Neural progenitor cell (in vitro differentiated cells): ENCODE data around the gene CANT1. TPM values are rescaled to one million over a fixed set of nuclear protein-coding genes. Genes with fewer than 3 reads are reported as not detected.
A peak's percentile ranks its signal among the peaks of the same experiment; 100 is the strongest.

Experiments used
- DNase-seq: peaks from one replicate; pipeline ENCODE4 v3.0.0-alpha.2; 2016; ENCODE audit warnings: low spot score
- H2AFZ ChIP-seq: fragments of 200-600 bp; sonication (generic); replicated peaks from 2 replicates; pipeline ENCODE4 v1.6.1; 2016; ENCODE audit warnings: antibody characterized with exemption
- H3F3A ChIP-seq: fragments of 200-600 bp; sonication (generic); 2 replicates; pipeline ENCODE4 v1.6.1; 2016; ENCODE audit warnings: antibody characterized with exemption, low read depth
- H3K27ac ChIP-seq: fragments of 200-600 bp; sonication (generic); 2 replicates; pipeline ENCODE4 v1.5.1; 2016; ENCODE audit warnings: mild to moderate bottlenecking
- H3K27me3 ChIP-seq: fragments of 200-600 bp; sonication (generic); 2 replicates; pipeline ENCODE4 v1.6.1; 2016; ENCODE audit warnings: mild to moderate bottlenecking, moderate library complexity
- H3K36me3 ChIP-seq: fragments of 200-600 bp; sonication (generic); 2 replicates; pipeline ENCODE4 v1.5.1; 2016
- H3K4me1 ChIP-seq: fragments of 200-600 bp; sonication (generic); 2 replicates; pipeline ENCODE4 v1.6.1; 2016; ENCODE audit warnings: mixed run types
- H3K4me2 ChIP-seq: fragments of 200-600 bp; sonication (generic); 2 replicates; pipeline ENCODE4 v1.6.1; 2016
- H3K4me3 ChIP-seq: fragments of 200-600 bp; sonication (generic); 2 replicates; pipeline ENCODE4 v1.5.1; 2016
- H3K79me2 ChIP-seq: fragments of 200-600 bp; sonication (generic); 2 replicates; pipeline ENCODE4 v1.6.1; 2016; ENCODE audit warnings: low read depth
- H3K9ac ChIP-seq: fragments of 200-600 bp; sonication (generic); 2 replicates; pipeline ENCODE4 v1.6.1; 2016
- H3K9me3 ChIP-seq: fragments of 200-600 bp; sonication (generic); 2 replicates; pipeline ENCODE4 v1.5.1; 2016; ENCODE audit warnings: low read depth
- H4K20me1 ChIP-seq: fragments of 200-600 bp; sonication (generic); 2 replicates; pipeline ENCODE4 v1.6.1; 2016; ENCODE audit warnings: low read depth
- H3K27ac Mint-ChIP-seq: 3 replicates; pipeline ENCODE4 v1.8.0; 2021; ENCODE audit warnings: mixed read lengths
- H3K27me3 Mint-ChIP-seq: 2 replicates; pipeline ENCODE4 v1.8.0; 2022; ENCODE audit warnings: low read depth, mild to moderate bottlenecking, inconsistent platforms, moderate library complexity, mixed read lengths; ENCODE audit not compliant: insufficient read depth
- H3K36me3 Mint-ChIP-seq: 3 replicates; pipeline ENCODE4 v1.8.0; 2021; ENCODE audit warnings: mixed read lengths
- H3K4me1 Mint-ChIP-seq: 3 replicates; pipeline ENCODE4 v1.8.0; 2021; ENCODE audit warnings: mixed read lengths
- H3K4me3 Mint-ChIP-seq: 3 replicates; pipeline ENCODE4 v1.8.0; 2021; ENCODE audit warnings: mild to moderate bottlenecking, moderate library complexity, mixed read lengths
- H3K9me3 Mint-ChIP-seq: 3 replicates; pipeline ENCODE4 v1.8.0; 2020; ENCODE audit warnings: mixed read lengths
- CTCF ChIP-seq: fragments of 200-600 bp; sonication (generic); IDR thresholded peaks from 2 replicates; pipeline ENCODE4 v1.5.1; 2017; ENCODE audit warnings: antibody characterized with exemption, mild to moderate bottlenecking
- EZH2 ChIP-seq: fragments of 200-600 bp; sonication (generic); IDR thresholded peaks from 2 replicates; pipeline ENCODE4 v1.6.1; 2017; ENCODE audit warnings: antibody characterized with exemption, mild to moderate bottlenecking, moderate library complexity
- EZH2phosphoT487 ChIP-seq: fragments of 200-600 bp; sonication (generic); IDR thresholded peaks from 2 replicates; pipeline ENCODE4 v1.6.1; 2017; ENCODE audit warnings: antibody characterized with exemption
- total RNA-seq: library from RNA; depleted of rRNA; stranded (reverse); fragments of >200 nt; gene quantifications from 2 replicates; pipeline ENCODE4 v1.2.3, GENCODE V29; 2015; ENCODE audit warnings: low replicate concordance

The CANT1 gene
- total RNA-seq, 1 donor from 2014 or later: 24.3 TPM

- H3K79me2 ChIP-seq: peaks cover 18% of the 10 kb centered on the region
- no peak overlapping the region for H3K4me2 ChIP-seq
- H3K9me3 ChIP-seq: no peaks in the 10 kb centered on the region
- TF ChIP-seq EZH2 (no peak), EZH2phosphoT487 (no peak), CTCF (no peak)
- no peak overlapping the region for H2AFZ ChIP-seq
- Mint-ChIP-seq H3K27me3 (peaks cover 3% of the 10 kb centered on the region), H3K27ac (peak overlapping the region; percentile 47), H3K4me1 (peaks cover 24% of the 10 kb centered on the region), H3K4me3 (no peak overlapping the region), H3K9me3 (no peaks in the 10 kb centered on the region), H3K36me3 (peaks cover 5% of the 10 kb centered on the region)
- H3K9ac ChIP-seq: no peak overlapping the region
- no peaks in the 10 kb centered on the region for H3F3A ChIP-seq
- H3K4me3 ChIP-seq: no peak overlapping the region
- H3K4me1 ChIP-seq: peaks cover 3% of the 10 kb centered on the region
- no peak overlapping the region for H3K27ac ChIP-seq
- no peaks in the 10 kb centered on the region for H3K36me3 ChIP-seq
- no peaks in the 10 kb centered on the region for H3K27me3 ChIP-seq
- DNase-seq: no peak
- peaks cover 61% of the 10 kb centered on the region for H4K20me1 ChIP-seq
Observed at GRCh38 chr17:79002796-79003593, 6.6 kb downstream of the CANT1 start.

- Mint-ChIP-seq H3K4me1 (peaks cover 20% of the 10 kb centered on the region), H3K9me3 (no peaks in the 10 kb centered on the region), H3K4me3 (no peak overlapping the region), H3K27ac (peak overlapping the region; percentile 60), H3K36me3 (peaks cover 6% of the 10 kb centered on the region), H3K27me3 (peaks cover 3% of the 10 kb centered on the region)
- H3K9ac ChIP-seq: no peak overlapping the region
- TF ChIP-seq EZH2phosphoT487 (no peak), EZH2 (no peak), CTCF (no peak)
- peaks cover 64% of the 10 kb centered on the region for H4K20me1 ChIP-seq
- no peak for DNase-seq
- no peaks in the 10 kb centered on the region for H3K36me3 ChIP-seq
- no peak overlapping the region for H3K27ac ChIP-seq
- peaks cover 3% of the 10 kb centered on the region for H3K4me1 ChIP-seq
- no peak overlapping the region for H3K4me2 ChIP-seq
- no peaks in the 10 kb centered on the region for H3K9me3 ChIP-seq
- peaks cover 12% of the 10 kb centered on the region for H3K79me2 ChIP-seq
- no peaks in the 10 kb centered on the region for H3F3A ChIP-seq
- no peak overlapping the region for H3K4me3 ChIP-seq
- H3K27me3 ChIP-seq: no peaks in the 10 kb centered on the region
- H2AFZ ChIP-seq: no peak overlapping the region
Observed at GRCh38 chr17:79002291-79002690, 7.3 kb downstream of the CANT1 start.

- Histone ChIP-seq H3K4me3 (no peak overlapping the region), H3K9ac (no peak overlapping the region), H3K4me1 (peaks cover 3% of the 10 kb centered on the region), H3K27me3 (no peaks in the 10 kb centered on the region), H4K20me1 (peaks cover 57% of the 10 kb centered on the region), H3K27ac (no peak overlapping the region), H3K9me3 (no peaks in the 10 kb centered on the region), H3K4me2 (no peak overlapping the region), H3F3A (no peaks in the 10 kb centered on the region), H3K79me2 (peaks cover 3% of the 10 kb centered on the region), H3K36me3 (no peaks in the 10 kb centered on the region), H2AFZ (no peak overlapping the region)
- Mint-ChIP-seq H3K27ac (peak overlapping the region; percentile 72), H3K4me3 (no peak overlapping the region), H3K27me3 (peaks cover 3% of the 10 kb centered on the region), H3K36me3 (peaks cover 12% of the 10 kb centered on the region), H3K9me3 (no peaks in the 10 kb centered on the region), H3K4me1 (peaks cover 17% of the 10 kb centered on the region)
- no peak for DNase-seq
- no peak for TF ChIP-seq EZH2phosphoT487
- no peak for TF ChIP-seq EZH2
- no peak for TF ChIP-seq CTCF
Observed at GRCh38 chr17:79001190-79002020, 8.2 kb downstream of the CANT1 start.
